Endometrial microvascular endothelial cells (primary cell): ENCODE measurements around the gene EPC1. TPM values are rescaled to one million over a fixed set of nuclear protein-coding genes. Genes with fewer than 3 reads are reported as not detected.

Experiments used
- in situ Hi-C: cut with HindIII; loops from 2 replicates; pipeline ENCODE4 v1.10.0; 2017; ENCODE audit warnings: low sequenced_read_pairs, low pct_unique_long_range_greater_than_20kb; ENCODE audit errors: inconsistent ontology term
- total RNA-seq: library from RNA; depleted of rRNA; stranded (reverse); fragments of >200 nt; gene quantifications from one replicate; pipeline ENCODE4 v1.2.3, GENCODE V29; 2015; ENCODE audit errors: inconsistent ontology term

The EPC1 gene
- total RNA-seq, 1 donor from 2014 or later, result 17.3 TPM

GRCh38 chr10:32341596-32341995, 5.4 kb downstream of the EPC1 start:
- in situ Hi-C loops, result no loop called here

GRCh38 chr10:32340596-32341180, 6.3 kb downstream of the EPC1 start:
- in situ Hi-C loops, result no loop called here

GRCh38 chr10:32338262-32338661, 8.7 kb downstream of the EPC1 start:
- in situ Hi-C loops, result no loop called here

DNA sequence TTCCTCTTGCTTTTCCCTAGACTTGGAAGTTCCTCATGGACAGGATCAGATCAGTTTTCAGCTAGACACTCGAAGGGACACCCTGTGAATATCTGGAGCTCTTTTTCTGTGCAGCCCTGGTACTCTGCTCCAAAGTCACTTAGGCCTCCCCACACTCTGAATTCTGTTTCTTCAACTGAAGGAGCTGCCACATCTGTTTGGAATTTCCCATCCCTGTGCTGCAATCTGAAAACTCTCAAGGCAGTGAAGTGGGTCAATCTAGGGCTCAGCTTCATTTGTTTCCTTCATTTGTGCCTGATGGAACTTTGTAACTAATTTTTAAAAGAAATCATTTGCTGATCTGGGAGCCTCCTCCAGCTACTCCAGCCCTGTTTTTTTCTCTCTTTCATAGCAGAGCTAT, 9.6 kb downstream of the EPC1 start:
- in situ Hi-C loops, result no loop called here

- in situ Hi-C loops, result no loop called here
These were observed 13.1 kb downstream of the EPC1 start for GRCh38 chr10:32333849-32334248.

DNA sequence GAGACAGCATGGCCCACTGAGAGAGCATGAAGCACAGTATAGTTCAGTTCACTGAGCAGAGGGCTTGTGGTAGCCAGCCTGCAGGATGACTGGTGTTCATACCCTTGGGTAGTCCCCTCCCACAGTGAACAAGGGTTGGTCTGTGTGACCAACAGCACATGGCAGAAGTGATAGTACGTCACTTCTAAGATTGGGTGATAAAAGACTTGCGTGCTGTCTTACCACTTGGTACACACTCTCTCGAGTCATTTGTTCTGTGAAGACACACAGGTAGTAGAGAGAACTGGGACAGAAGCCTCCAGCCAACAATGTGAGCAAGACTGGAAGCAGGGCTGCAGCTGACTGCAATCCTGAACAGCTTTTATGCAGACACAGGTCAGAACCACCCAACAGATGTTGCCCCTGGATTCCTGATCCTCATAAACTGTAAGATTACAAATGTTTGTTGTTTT, 14.6 kb downstream of the EPC1 start:
- in situ Hi-C loops, result no loop called here

- in situ Hi-C loops, result no loop called here
These were observed 15.4 kb downstream of the EPC1 start for GRCh38 chr10:32331606-32332005.

- in situ Hi-C loops, result no loop called here
These were observed 16.7 kb downstream of the EPC1 start for GRCh38 chr10:32330214-32330613.

- in situ Hi-C loops, result no loop called here
These were observed 17.9 kb downstream of the EPC1 start for GRCh38 chr10:32329061-32329460.

GRCh38 chr10:32328499-32328898, 18.5 kb downstream of the EPC1 start:
- in situ Hi-C loops, result no loop called here

DNA sequence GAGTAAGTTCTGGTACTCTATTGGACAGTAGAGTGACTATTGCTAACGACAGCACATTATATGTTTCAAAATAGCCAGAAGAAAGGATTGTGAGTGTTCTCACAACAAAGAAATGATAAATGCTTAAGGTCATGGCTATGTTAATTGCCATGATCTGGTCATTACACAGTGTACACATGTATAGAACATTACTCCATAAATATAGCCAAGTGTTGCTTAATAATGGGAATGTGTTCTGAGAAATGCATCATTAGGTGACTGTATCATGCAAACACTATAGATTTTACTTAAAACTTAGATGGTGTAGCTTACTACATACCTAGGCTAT, 19.6 kb downstream of the EPC1 start:
- in situ Hi-C loops, result no loop called here

- in situ Hi-C loops, result no loop called here
These were observed 20.1 kb downstream of the EPC1 start for GRCh38 chr10:32326680-32327363.

- in situ Hi-C loops, result no loop called here
These were observed 20.8 kb downstream of the EPC1 start for GRCh38 chr10:32326119-32326518.

DNA sequence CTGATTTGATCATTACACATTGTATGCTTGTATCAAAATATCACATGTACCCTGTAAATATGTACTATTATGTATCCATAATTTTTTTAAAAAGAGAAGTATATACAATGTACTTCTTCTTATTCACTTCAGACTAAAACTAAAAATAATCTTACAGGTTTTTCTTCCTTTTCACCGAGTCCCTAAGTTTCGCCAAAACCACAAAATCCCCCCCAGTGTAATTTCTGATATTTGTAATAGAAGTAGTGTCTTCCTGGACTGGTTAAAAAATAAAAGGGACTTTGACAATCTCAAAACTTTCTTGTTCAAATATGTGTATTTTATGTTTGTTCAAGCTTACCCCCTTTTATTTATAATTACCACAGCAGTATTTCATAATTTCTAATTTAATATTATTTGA, 23.9 kb downstream of the EPC1 start:
- in situ Hi-C loops, result no loop called here

- in situ Hi-C loops, result no loop called here
These were observed 25.8 kb downstream of the EPC1 start for GRCh38 chr10:32321016-32321631.

GRCh38 chr10:32318476-32318896, 28.5 kb downstream of the EPC1 start:
- in situ Hi-C loops, result no loop called here

GRCh38 chr10:32317795-32318357, 29.1 kb downstream of the EPC1 start:
- in situ Hi-C loops, result no loop called here

DNA sequence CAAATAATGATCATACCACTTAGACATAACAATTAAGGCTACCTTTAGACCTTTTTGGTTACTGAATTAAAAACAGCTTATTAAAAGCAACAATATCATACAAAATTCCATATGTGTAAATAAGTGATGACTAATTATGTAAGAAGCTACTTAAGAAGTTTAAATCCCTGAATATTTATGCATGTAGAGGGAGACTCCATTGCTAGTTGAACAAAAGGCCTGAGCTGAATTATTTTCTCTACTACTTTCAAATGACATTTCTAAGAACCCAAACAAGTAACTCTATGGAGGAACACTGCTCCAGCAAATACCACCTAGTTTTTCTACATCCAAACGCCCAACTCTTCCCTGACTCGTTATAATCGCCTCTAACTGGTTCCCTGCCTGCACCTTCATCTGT, 31.5 kb downstream of the EPC1 start:
- in situ Hi-C loops, result no loop called here

DNA sequence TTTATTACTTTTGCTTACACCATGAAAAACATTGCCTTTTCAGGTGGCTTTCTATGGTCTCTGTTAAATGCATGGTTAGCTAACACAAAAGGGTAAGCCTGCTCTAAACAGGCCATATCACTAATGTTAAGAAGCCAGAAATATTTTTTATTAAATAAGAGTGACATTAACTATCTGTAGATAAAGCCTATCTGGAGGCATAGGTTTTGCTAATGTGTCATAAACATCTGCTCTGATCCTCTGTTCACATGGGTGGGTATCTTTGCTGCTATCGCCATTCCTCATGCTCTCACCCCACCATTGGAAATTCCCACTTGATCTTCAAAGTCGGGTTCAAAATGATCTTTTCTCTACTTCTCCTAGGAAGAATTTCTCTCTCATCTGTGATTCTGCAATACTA, 32.4 kb downstream of the EPC1 start:
- in situ Hi-C loops, result no loop called here

- in situ Hi-C loops, result no loop called here
These were observed 38.8 kb downstream of the EPC1 start for GRCh38 chr10:32308027-32308603.
